Pancreas (tissue), 10 donors: ENCODE results near the gene SNRK. TPM values are rescaled to one million over a fixed set of nuclear protein-coding genes. Genes with fewer than 3 reads are reported as not detected.

Source experiments
- ATAC-seq, 4 donors: fragments of 200-7000 bp; cut with Tn5 transposase; one replicate each; pipeline versions ENCODE4 v1.8.0 to v1.9.1; 2020; ENCODE audit warnings: mild to moderate bottlenecking in 4 of 4, moderate library complexity in 4 of 4
- DNase-seq, 6 donors: peaks; one replicate each; pipeline ENCODE4 v3.0.0-alpha.2; 2020
- FAIRE-seq: peaks from 2 replicates; lab custom pipeline; 2012; peaks lifted over from hg19 to GRCh38; lab: Jason Lieb, UNC
- H3K27ac ChIP-seq, 4 donors: fragments of 200-600 bp; sonication (generic); 1 replicate in 3 of 4; 2 replicates in 1 of 4; pipeline versions ENCODE4 v1.5.0 to v1.8.0; 2020
- H3K27me3 ChIP-seq, 4 donors: fragments of 200-600 bp; one replicate each; pipeline ENCODE4 v1.8.0; 2021
- H3K36me3 ChIP-seq, 3 donors: fragments of 200-600 bp; sonication (generic) in 1 of 3; one replicate each; pipeline versions ENCODE4 v1.5.0 to v1.8.0; 2020 to 2021
- H3K4me1 ChIP-seq, 3 donors: fragments of 200-600 bp; one replicate each; pipeline ENCODE4 v1.8.0; 2021
- H3K4me3 ChIP-seq, 4 donors: fragments of 200-600 bp; sonication (generic) in 2 of 4; one replicate each; pipeline versions ENCODE4 v1.5.0 to v1.8.0; 2020 to 2021
- H3K9me3 ChIP-seq, 4 donors: fragments of 200-600 bp; one replicate each; pipeline ENCODE4 v1.8.0; 2021
- WGBS, 2 donors: extraction: QIAGEN DNeasy Blood & Tissue Kit; methylation state at CpG; one replicate each; pipeline ENCODE4 v1.1.7; 2013; 5-methylcytosine and 5-hydroxymethylcytosine counted together
- intact Hi-C, 3 donors: fragments of 100-400 bp; cut with DNase I; formaldehyde crosslinking; loops; one replicate each; pipeline versions ENCODE4 v1.11.1 to v1.14.2; 2022
- polyA plus RNA-seq, 2 donors: library from polyadenylated mRNA; stranded (reverse); fragments of 200-250 nt; gene quantifications; one replicate each; pipeline ENCODE4 v1.2.3, GENCODE V29; 2013
- total RNA-seq, 6 donors: library from RNA; stranded (reverse); fragmentation: NEBNext Ultra II Directional in 4 of 6; extraction: Animal tissue kit (Norgen Biotek cat#: 25700) in 4 of 6; gene quantifications; one replicate each; pipeline versions ENCODE4 v1.2.1 to v1.2.4, GENCODE V29; 2021 to 2023
- TF ChIP-seq, protein P1 (sequence below), 4 donors: fragments of 200-600 bp; sonication (generic) in 3 of 4; IDR thresholded peaks; one replicate each; pipeline versions ENCODE4 v1.5.0 to v1.8.0; 2021; ENCODE audit warnings: antibody characterized with exemption in 4 of 4
- donor health status: healthy with polysubstance abuse.
- donor health status: DM: no; HTN: no; CAD: no; lungs with moderate emphysema.
- donor health status: DM: no; HTN: no; CAD: no.
- donor health status: control.
- donor health status: control.
- donor health status: Bipolar disorder and iron deficiency.
- donor health status: DM: yes; HTN: yes; CAD: no.
- donor health status: DM: no; HTN: no; CAD: no.
- donor health status: DM: no; HTN: no; CAD: no.
- donor health status: DM: yes; HTN: yes; CAD: no.

SNRK gene
- total and polyA plus RNA-seq, 8 donors: 6.3 to 24.2 (median 17.2) TPM

- DNase-seq: no peak
- Histone ChIP-seq H3K27me3 (no peaks in the 10 kb centered on the region), H3K4me1 (no peaks in the 10 kb centered on the region), H3K27ac (no peak overlapping the region), H3K36me3 (no peaks in the 10 kb centered on the region), H3K4me3 (no peak overlapping the region), H3K9me3 (no peaks in the 10 kb centered on the region)
- intact Hi-C loops: no loop called here
- no peak for FAIRE-seq
- TF ChIP-seq, protein P1, sequence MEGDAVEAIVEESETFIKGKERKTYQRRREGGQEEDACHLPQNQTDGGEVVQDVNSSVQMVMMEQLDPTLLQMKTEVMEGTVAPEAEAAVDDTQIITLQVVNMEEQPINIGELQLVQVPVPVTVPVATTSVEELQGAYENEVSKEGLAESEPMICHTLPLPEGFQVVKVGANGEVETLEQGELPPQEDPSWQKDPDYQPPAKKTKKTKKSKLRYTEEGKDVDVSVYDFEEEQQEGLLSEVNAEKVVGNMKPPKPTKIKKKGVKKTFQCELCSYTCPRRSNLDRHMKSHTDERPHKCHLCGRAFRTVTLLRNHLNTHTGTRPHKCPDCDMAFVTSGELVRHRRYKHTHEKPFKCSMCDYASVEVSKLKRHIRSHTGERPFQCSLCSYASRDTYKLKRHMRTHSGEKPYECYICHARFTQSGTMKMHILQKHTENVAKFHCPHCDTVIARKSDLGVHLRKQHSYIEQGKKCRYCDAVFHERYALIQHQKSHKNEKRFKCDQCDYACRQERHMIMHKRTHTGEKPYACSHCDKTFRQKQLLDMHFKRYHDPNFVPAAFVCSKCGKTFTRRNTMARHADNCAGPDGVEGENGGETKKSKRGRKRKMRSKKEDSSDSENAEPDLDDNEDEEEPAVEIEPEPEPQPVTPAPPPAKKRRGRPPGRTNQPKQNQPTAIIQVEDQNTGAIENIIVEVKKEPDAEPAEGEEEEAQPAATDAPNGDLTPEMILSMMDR (IDR thresholded peaks at IDR 0.05): no peak
- ATAC-seq: no peak
These were observed 36.9 kb upstream of the SNRK start for GRCh38 chr3:43249405-43249804.

DNA sequence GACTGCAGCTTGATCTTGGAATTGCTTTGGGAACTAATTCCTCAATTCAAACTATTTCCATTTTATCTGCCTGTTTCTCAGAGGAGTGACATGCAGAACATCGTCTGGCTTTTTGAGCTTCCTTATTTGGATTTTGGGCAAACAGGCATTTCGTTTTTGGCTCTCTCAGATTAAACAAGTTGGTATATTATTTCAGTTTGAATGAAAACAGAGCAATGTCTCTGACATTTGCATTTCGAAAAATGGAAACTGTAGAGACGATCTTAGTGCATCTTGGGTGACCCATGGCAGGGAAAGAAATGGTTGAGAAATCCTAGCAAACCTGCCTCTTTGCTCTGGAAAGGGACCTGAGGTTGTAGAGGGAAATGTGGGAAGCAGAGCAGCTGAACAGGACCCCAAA, 33.0 kb upstream of the SNRK start:
- H3K27ac ChIP-seq: no peak overlapping the region
- no peaks in the 10 kb centered on the region for H3K9me3 ChIP-seq
- H3K27me3 ChIP-seq: no peaks in the 10 kb centered on the region
- H3K4me3 ChIP-seq: no peak overlapping the region
- 82 to 87% methylated on average over 4 of the region's 4 CpGs for WGBS, 2 donors
- no peaks in the 10 kb centered on the region for H3K36me3 ChIP-seq
- no peaks in the 10 kb centered on the region for H3K4me1 ChIP-seq
- no peak for FAIRE-seq
- intact Hi-C loops: no loop called here
- DNase-seq: no peak
- TF ChIP-seq, protein P1 (IDR thresholded peaks at IDR 0.05): no peak
- no peak for ATAC-seq

DNA sequence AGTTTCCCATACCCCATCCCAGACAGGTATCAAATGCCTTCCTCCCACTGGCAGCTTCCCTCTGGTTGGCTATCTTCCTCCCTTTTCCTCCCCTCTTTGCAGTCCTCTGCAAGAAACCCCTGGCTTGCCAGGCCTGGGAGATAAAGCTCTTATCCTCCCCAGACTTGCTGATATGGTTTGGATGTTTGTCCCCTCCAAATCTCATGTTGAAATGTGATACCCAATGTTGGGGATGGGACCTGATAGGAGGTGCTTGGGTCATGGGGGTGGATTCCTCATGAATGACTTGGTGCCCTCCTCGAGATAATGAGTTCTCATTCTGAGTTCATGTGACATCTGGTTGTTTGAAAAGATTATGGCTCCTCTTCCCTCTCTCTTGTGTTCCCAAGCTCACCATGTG, 32.2 kb upstream of the SNRK start:
- 87 to 96% methylated on average over 1 of the region's 1 CpG for WGBS, 2 donors
- TF ChIP-seq, protein P1 (IDR thresholded peaks at IDR 0.05): no peak
- Histone ChIP-seq H3K4me3 (no peak overlapping the region), H3K9me3 (no peaks in the 10 kb centered on the region), H3K36me3 (no peaks in the 10 kb centered on the region), H3K4me1 (no peaks in the 10 kb centered on the region), H3K27ac (no peak overlapping the region), H3K27me3 (no peaks in the 10 kb centered on the region)
- FAIRE-seq: no peak
- intact Hi-C loops: no loop called here
- DNase-seq: no peak
- no peak for ATAC-seq

DNA sequence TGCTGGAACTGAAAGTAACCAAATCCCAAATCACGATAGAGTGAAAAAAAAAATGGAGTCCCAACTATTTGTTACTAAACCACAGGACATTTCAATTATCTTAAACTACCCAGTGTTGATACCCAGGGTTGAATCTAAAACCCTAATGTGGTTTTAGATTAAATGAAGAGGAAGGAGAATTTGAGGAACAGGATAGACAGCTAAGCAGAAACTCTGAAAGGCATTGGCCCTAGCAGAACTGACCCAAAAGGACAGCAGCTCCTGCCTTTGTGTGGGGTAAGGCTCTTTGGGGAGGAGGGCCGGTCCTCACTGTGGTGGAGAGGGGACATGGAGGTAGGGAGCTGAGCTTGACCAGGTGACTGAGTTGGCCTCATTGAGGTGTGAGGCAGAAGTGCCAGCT, 30.7 kb upstream of the SNRK start:
- Histone ChIP-seq H3K4me3 (no peak overlapping the region), H3K4me1 (no peaks in the 10 kb centered on the region), H3K9me3 (no peaks in the 10 kb centered on the region), H3K36me3 (no peaks in the 10 kb centered on the region), H3K27me3 (no peaks in the 10 kb centered on the region), H3K27ac (no peak overlapping the region)
- DNase-seq: no peak
- WGBS, 2 donors: 73 to 88% methylated on average over 2 of the region's 2 CpGs
- intact Hi-C loops: no loop called here
- TF ChIP-seq, protein P1 (IDR thresholded peaks at IDR 0.05): no peak
- FAIRE-seq: no peak
- ATAC-seq: peak in 1 of 4 donors; percentile 22

DNA sequence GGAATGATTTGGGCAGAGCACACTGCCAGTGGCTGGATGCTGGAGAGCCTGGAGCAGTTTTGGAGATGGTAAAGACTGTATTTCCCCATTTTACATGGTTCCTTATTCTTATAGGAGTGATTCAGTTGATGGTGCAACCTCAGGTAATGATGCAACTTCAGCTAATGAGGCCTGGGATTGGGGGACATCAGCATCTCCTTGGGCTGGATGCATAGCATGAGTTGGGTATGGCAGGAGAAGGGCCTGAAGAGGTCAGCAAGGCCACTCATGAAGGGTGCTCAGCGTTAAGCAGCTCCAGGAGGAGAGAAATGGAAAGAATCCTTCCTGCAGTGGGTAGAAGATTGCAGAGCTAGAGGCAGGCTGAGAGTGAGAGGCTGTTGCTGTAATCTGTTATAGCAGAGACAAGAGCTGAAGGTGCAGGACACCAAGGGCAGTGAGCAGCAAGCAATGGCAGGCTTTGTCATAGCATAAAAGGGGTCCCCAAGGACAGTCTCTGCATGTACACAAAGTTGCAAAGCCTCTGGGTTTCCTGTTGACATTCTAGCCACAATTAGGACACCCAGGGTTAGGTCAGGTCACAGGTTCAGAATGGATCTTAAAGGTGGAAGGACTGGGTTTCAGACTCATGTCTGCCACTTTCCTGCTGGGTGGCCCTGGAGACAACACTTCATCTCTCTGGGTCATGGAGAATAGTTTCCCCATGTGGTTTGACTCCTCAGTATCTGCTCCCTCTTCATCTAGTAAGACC, 29.5 kb upstream of the SNRK start:
- TF ChIP-seq, protein P1 (IDR thresholded peaks at IDR 0.05): no peak
- Histone ChIP-seq H3K9me3 (no peaks in the 10 kb centered on the region), H3K27me3 (no peaks in the 10 kb centered on the region), H3K4me3 (no peak overlapping the region), H3K4me1 (no peaks in the 10 kb centered on the region), H3K27ac (no peak overlapping the region), H3K36me3 (no peaks in the 10 kb centered on the region)
- DNase-seq (no peak), FAIRE-seq (no peak), ATAC-seq (peak in 2 of 4 donors; percentile 29 to 46)
- intact Hi-C loops: no loop called here
- 76 to 84% methylated on average over 1 of the region's 1 CpG for WGBS, 2 donors
